HEK293 (cell line): Measurements from ENCODE around the gene EVA1C.

Experiments used
- CTCF ChIP-seq: fragments of 450-650 bp; formaldehyde crosslinking; IDR thresholded peaks from 2 replicates; pipeline ENCODE4 v1.5.1; 2016; ENCODE audit warnings: missing biosample characterization, missing genetic modification characterization
- HOXC10 ChIP-seq: sonication (generic); formaldehyde crosslinking; IDR thresholded peaks from 2 replicates; pipeline ENCODE4 v1.8.1; 2023; ENCODE audit warnings: mild to moderate bottlenecking, missing genetic modification reagents
- KLF16 ChIP-seq: fragments of 450-650 bp; formaldehyde crosslinking; IDR thresholded peaks from 2 replicates; pipeline ENCODE4 v1.5.1; 2017; ENCODE audit warnings: missing biosample characterization, missing genetic modification characterization
- SP3 ChIP-seq: fragments of 450-650 bp; formaldehyde crosslinking; IDR thresholded peaks from 2 replicates; pipeline ENCODE4 v1.5.1; 2016; ENCODE audit warnings: missing biosample characterization, missing genetic modification characterization
- WT1 ChIP-seq: fragments of 450-650 bp; formaldehyde crosslinking; IDR thresholded peaks from 2 replicates; pipeline ENCODE4 v1.5.1; 2016; ENCODE audit warnings: missing biosample characterization, missing genetic modification characterization
- ZNF274 ChIP-seq, 2 experiments: fragments of 200-500 bp in 1 of 2; fragments of 450-650 bp in 1 of 2; sonication (Bioruptor generic) in 1 of 2; formaldehyde crosslinking in 1 of 2; IDR thresholded peaks; 2 replicates each; pipeline versions ENCODE4 v1.5.1 to v1.6.1; 2014 to 2016; ENCODE audit warnings: borderline replicate concordance in 1 of 2, inconsistent platforms in 1 of 2, low read length in 1 of 2, missing biosample characterization in 1 of 2, missing genetic modification characterization in 1 of 2
- ZNF426 ChIP-seq: fragments of 450-650 bp; formaldehyde crosslinking; IDR thresholded peaks from 2 replicates; pipeline ENCODE4 v1.5.1; 2017; ENCODE audit warnings: missing biosample characterization, missing genetic modification characterization, mild to moderate bottlenecking, inconsistent platforms, moderate library complexity
- ZNF549 ChIP-seq: fragments of 450-650 bp; IDR thresholded peaks from 2 replicates; pipeline ENCODE4 v1.5.1; 2018; ENCODE audit warnings: missing biosample characterization, missing genetic modification characterization, mild to moderate bottlenecking, inconsistent platforms, moderate library complexity
- ZSCAN30 ChIP-seq: fragments of 450-650 bp; IDR thresholded peaks from 2 replicates; pipeline ENCODE4 v1.5.1; 2018; ENCODE audit warnings: missing biosample characterization, mild to moderate bottlenecking, missing genetic modification characterization, moderate library complexity

GRCh38 chr21:32544697-32545096 is 132.2 kb downstream of the EVA1C start:
- no peak for TF ChIP-seq ZNF426 (tag by site-specific recombination)
- TF ChIP-seq HOXC10 = no peak
- TF ChIP-seq CTCF (tag by site-specific recombination) = no peak
- TF ChIP-seq ZNF274 (IDR thresholded peaks at IDR 0.05; ENCODE audit: low read length) = no peak
- TF ChIP-seq ZNF274 (tag by site-specific recombination; IDR thresholded peaks at IDR 0.05; ENCODE audit: borderline replicate concordance) = no peak
- TF ChIP-seq KLF16 (tag by site-specific recombination) = no peak
- TF ChIP-seq SP3 (tag by site-specific recombination) = no peak
- TF ChIP-seq WT1 (tag by site-specific recombination) = no peak
- TF ChIP-seq ZNF549 (tag by site-specific recombination) = no peak
- TF ChIP-seq ZSCAN30 = no peak
